ENCODE data around the gene LENG1.
A peak's percentile ranks its signal among the peaks of the same experiment; 100 is the strongest.
"Not testable (repeated sequence)": the region's sequence is repeated elsewhere in the genome, so short reads cannot be mapped to it uniquely, and the experiment has no call there.

Gene LENG1

GRCh38 chr19:54189145-54189734 is 29.7 kb upstream of the LENG1 start, which contains the start of gene MBOAT7:
TSS of gene MBOAT7 (minus strand) at chr19:54189580. CDS start at chr19:54188508, 1,072 bp downstream.
- DNase-seq: no peak

- no peak for DNase-seq
These were observed 28.8 kb upstream of the LENG1 start for GRCh38 chr19:54188215-54188871.

- DNase-seq: no peak
These were observed 27.4 kb upstream of the LENG1 start for GRCh38 chr19:54186934-54187381.

- DNase-seq: no peak
These were observed 26.8 kb upstream of the LENG1 start for GRCh38 chr19:54186351-54186750.

GRCh38 chr19:54183431-54183830 is 23.9 kb upstream of the LENG1 start:
- no peak for DNase-seq

- DNase-seq: not testable (repeated sequence)
These were observed 22.4 kb upstream of the LENG1 start for GRCh38 chr19:54181894-54182293.

GRCh38 chr19:54180691-54181091 is 21.2 kb upstream of the LENG1 start:
- DNase-seq: no peak

- DNase-seq: peak; percentile 87
These were observed 20.5 kb upstream of the LENG1 start for GRCh38 chr19:54179921-54180461.

- DNase-seq: no peak
These were observed 19.8 kb upstream of the LENG1 start for GRCh38 chr19:54179262-54179852.

GRCh38 chr19:54178581-54179261 is 19.2 kb upstream of the LENG1 start:
- peak; percentile 56 for DNase-seq

- DNase-seq: no peak
These were observed 14.7 kb upstream of the LENG1 start for GRCh38 chr19:54173951-54174834.

GRCh38 chr19:54173359-54173699 is 13.8 kb upstream of the LENG1 start:
- DNase-seq: no peak

GRCh38 chr19:54172471-54173358 is 13.2 kb upstream of the LENG1 start, which contains the start of gene TMC4:
TSS of gene TMC4 (minus strand) at chr19:54173160. CDS start at chr19:54173117, 43 bp downstream.
- no peak for DNase-seq

- not testable (repeated sequence) for DNase-seq
These were observed 12.4 kb upstream of the LENG1 start for GRCh38 chr19:54171736-54172431.

- no peak for DNase-seq
These were observed 9.7 kb upstream of the LENG1 start for GRCh38 chr19:54169149-54169740.

GRCh38 chr19:54168174-54168917 is 8.8 kb upstream of the LENG1 start:
- DNase-seq: peak; percentile 92

- no peak for DNase-seq
These were observed 5.7 kb upstream of the LENG1 start for GRCh38 chr19:54165222-54165621.

GRCh38 chr19:54164369-54165068 is 5.0 kb upstream of the LENG1 start:
- no peak for DNase-seq

- DNase-seq: no peak
These were observed 3.4 kb upstream of the LENG1 start for GRCh38 chr19:54162884-54163283.
